HG03095 (cell line): ENCODE measurements around the gene SP4.

Experiments used
- ATAC-seq: cut with Tn5 transposase; IDR thresholded peaks from one replicate; pipeline ENCODE4 v1.9.1; 2021; ENCODE audit warnings: moderate library complexity; ENCODE audit not compliant: unreplicated experiment

The SP4 gene

GRCh38 chr7:21443149-21443841 is 15.4 kb downstream of the SP4 start:
- ATAC-seq: no peak

- ATAC-seq: no peak
Observed at GRCh38 chr7:21448974-21449373, 21.1 kb downstream of the SP4 start.

GRCh38 chr7:21450076-21450475 is 22.2 kb downstream of the SP4 start:
- ATAC-seq: no peak

- no peak for ATAC-seq
Observed at GRCh38 chr7:21450941-21451340, 23.1 kb downstream of the SP4 start.

- ATAC-seq: no peak
Observed at GRCh38 chr7:21454182-21454581, 26.3 kb downstream of the SP4 start.

GRCh38 chr7:21454906-21455305 is 27.0 kb downstream of the SP4 start:
- no peak for ATAC-seq

- ATAC-seq: no peak
Observed at GRCh38 chr7:21461282-21461681, 33.4 kb downstream of the SP4 start.

GRCh38 chr7:21462081-21462480 is 34.2 kb downstream of the SP4 start:
- ATAC-seq: no peak

- no peak for ATAC-seq
Observed at GRCh38 chr7:21463524-21463923, 35.6 kb downstream of the SP4 start.

- no peak for ATAC-seq
Observed at GRCh38 chr7:21468969-21469368, 41.1 kb downstream of the SP4 start.

- no peak for ATAC-seq
Observed at GRCh38 chr7:21469894-21470293, 42.0 kb downstream of the SP4 start.

- ATAC-seq: no peak
Observed at GRCh38 chr7:21472029-21472428, 44.1 kb downstream of the SP4 start.

GRCh38 chr7:21476429-21476828 is 48.5 kb downstream of the SP4 start:
- no peak for ATAC-seq

- ATAC-seq: no peak
Observed at GRCh38 chr7:21480693-21481403, 53.0 kb downstream of the SP4 start.

- no peak for ATAC-seq
Observed at GRCh38 chr7:21486511-21486910, 58.6 kb downstream of the SP4 start.

- ATAC-seq: no peak
Observed at GRCh38 chr7:21495731-21496130, 67.8 kb downstream of the SP4 start.

GRCh38 chr7:21497072-21497471 is 69.2 kb downstream of the SP4 start:
- no peak for ATAC-seq

- ATAC-seq: no peak
Observed at GRCh38 chr7:21500117-21500832, 72.4 kb downstream of the SP4 start.

GRCh38 chr7:21504021-21504420 is 76.1 kb downstream of the SP4 start:
- ATAC-seq: no peak

GRCh38 chr7:21507627-21508343 is 79.9 kb downstream of the SP4 start:
- no peak for ATAC-seq

- ATAC-seq: no peak
Observed at GRCh38 chr7:21508538-21508937, 80.7 kb downstream of the SP4 start.
